ENCODE results near the gene CHRNA7. TPM values are rescaled to one million over a fixed set of nuclear protein-coding genes. Genes with fewer than 3 reads are reported as not detected.
A peak's percentile ranks its signal among the peaks of the same experiment; 100 is the strongest.

Gene CHRNA7
- total RNA-seq, 3 donors from 2014 or later, result 2.3 to 4.8 TPM; not detected in 1

DNA sequence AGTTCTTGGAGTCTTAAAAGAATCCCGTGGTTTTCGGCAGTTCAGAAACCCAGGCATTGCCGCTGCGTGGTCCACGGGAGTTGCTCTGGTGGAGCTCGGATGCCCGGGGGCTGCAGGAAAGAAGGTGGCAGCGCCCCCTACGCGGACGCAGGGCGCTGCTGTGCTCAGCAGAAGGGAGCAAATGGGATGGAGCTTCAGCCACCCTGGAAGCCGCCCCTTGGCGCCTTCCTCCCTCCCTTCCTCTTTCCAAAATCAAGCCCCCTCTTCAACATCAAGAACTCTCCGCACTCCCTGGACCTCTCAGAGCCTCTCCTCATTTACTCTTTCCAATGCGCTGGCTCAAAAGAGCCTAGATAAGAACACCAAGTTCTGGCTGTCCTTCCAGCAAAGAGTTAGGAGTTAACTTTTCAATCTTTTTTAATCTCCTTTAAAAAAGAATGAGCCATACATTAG, 880 bp upstream of the CHRNA7 start:
- intact Hi-C loops (cut with DNase I; ENCODE audit: low total_unique reads), result no loop called here
- TF ChIP-seq POLR2AphosphoS5 (IDR thresholded peaks at IDR 0.05) (no peak), POLR2A (IDR thresholded peaks at IDR 0.05) (no peak)
- TF ChIP-seq, protein P1, sequence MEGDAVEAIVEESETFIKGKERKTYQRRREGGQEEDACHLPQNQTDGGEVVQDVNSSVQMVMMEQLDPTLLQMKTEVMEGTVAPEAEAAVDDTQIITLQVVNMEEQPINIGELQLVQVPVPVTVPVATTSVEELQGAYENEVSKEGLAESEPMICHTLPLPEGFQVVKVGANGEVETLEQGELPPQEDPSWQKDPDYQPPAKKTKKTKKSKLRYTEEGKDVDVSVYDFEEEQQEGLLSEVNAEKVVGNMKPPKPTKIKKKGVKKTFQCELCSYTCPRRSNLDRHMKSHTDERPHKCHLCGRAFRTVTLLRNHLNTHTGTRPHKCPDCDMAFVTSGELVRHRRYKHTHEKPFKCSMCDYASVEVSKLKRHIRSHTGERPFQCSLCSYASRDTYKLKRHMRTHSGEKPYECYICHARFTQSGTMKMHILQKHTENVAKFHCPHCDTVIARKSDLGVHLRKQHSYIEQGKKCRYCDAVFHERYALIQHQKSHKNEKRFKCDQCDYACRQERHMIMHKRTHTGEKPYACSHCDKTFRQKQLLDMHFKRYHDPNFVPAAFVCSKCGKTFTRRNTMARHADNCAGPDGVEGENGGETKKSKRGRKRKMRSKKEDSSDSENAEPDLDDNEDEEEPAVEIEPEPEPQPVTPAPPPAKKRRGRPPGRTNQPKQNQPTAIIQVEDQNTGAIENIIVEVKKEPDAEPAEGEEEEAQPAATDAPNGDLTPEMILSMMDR (IDR thresholded peaks at IDR 0.05), result no peak
- H3K27me3 ChIP-seq, result peaks cover 0 to 12% of the 10 kb centered on the region in 2 donors
- no peaks in the 10 kb centered on the region for H3K9me3 ChIP-seq
- no peak for DNase-seq (ENCODE audit: low spot score in 2 of 2)
- peak overlapping the region; percentile 41 to 72 (median 61) for H3K4me3 ChIP-seq
- H3K4me1 ChIP-seq, result no peaks in the 10 kb centered on the region
- H3K36me3 ChIP-seq, result no peaks in the 10 kb centered on the region
- H3K27ac ChIP-seq, result no peak overlapping the region

DNA sequence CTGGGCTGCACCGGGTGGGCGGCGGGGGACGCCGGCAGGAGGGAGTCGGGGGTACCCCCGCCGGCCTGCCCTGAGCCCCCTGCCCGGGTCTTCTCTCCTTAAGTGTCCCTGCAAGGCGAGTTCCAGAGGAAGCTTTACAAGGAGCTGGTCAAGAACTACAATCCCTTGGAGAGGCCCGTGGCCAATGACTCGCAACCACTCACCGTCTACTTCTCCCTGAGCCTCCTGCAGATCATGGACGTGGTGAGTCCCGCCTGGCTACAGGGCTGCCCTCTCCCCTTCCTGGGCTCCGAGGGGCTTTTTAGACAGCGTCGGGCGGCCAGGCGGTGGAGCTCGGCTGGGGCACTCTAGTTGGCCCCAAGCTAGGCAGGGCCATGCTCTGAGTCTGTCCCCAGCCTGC, 480 bp downstream of the CHRNA7 start:
- Histone ChIP-seq H3K9me3 (no peaks in the 10 kb centered on the region), H3K4me1 (no peaks in the 10 kb centered on the region), H3K27ac (no peak overlapping the region), H3K27me3 (peaks cover 0 to 12% of the 10 kb centered on the region in 2 donors), H3K4me3 (peak overlapping the region; percentile 41 to 72 (median 61)), H3K36me3 (no peaks in the 10 kb centered on the region)
- intact Hi-C loops (cut with DNase I; ENCODE audit: low total_unique reads), result no loop called here
- TF ChIP-seq, protein P1 (IDR thresholded peaks at IDR 0.05), result no peak
- TF ChIP-seq POLR2AphosphoS5 (IDR thresholded peaks at IDR 0.05) (no peak), POLR2A (IDR thresholded peaks at IDR 0.05) (no peak)
- DNase-seq (ENCODE audit: low spot score in 2 of 2), result no peak

DNA sequence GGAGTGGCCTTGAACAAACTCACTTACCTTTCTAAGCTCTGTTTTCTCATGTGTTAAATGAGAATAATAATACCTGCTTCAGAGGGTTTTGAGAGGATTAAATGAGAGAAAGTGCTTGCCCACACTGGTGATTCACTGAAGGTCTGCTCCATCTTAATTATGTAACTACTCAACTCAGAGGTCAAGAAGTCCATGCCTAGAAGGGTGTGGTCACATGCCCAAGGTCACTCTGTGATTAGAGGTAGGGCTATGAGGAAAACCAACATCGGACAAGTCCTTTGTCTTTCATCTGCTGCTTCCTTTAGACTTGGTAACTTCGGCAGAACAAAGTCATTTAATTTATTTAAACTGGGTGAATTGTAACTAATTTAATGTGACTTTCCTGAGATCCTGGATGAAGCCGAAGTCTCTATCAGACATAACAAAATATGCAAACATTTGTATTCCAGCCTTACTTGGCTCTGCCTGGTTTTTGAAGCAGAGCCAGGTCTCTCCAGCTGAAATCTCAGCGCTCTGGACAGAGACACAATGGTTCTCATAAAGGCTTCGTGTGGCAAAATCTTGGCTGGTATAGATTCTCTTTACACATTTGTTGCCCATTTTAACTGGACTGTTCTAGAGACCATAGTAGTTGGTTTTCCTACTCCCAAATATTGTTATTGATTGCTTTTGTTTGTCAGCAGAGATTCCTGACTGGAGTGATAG, 3.0 kb downstream of the CHRNA7 start:
- H3K4me3 ChIP-seq, result no peak overlapping the region
- peaks cover 0 to 12% of the 10 kb centered on the region in 2 donors for H3K27me3 ChIP-seq
- no peak overlapping the region for H3K27ac ChIP-seq
- intact Hi-C loops (cut with DNase I; ENCODE audit: low total_unique reads), result no loop called here
- no peaks in the 10 kb centered on the region for H3K36me3 ChIP-seq
- no peaks in the 10 kb centered on the region for H3K9me3 ChIP-seq
- no peak for DNase-seq (ENCODE audit: low spot score in 2 of 2)
- TF ChIP-seq POLR2A (IDR thresholded peaks at IDR 0.05) (no peak), POLR2AphosphoS5 (IDR thresholded peaks at IDR 0.05) (no peak)
- TF ChIP-seq, protein P1 (IDR thresholded peaks at IDR 0.05), result no peak
- H3K4me1 ChIP-seq, result no peaks in the 10 kb centered on the region

DNA sequence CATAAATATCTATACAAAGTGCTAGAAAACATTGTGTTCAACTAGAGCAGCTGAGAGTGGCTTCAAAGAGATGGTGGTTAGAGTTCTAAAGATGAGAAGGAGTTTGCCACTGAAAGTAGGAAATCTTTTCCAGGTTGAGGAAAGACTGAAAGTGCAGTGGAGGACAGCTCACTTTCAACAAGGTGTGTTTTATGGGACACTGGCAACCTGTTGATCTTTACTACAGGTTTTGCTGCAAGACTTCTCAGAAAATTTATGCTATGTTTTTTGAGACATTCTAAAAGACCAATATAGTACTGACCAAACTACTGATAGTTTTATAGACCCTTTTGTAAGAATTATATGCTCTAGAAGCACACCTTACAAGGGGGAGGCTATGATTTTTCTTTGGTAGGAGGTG, 3.8 kb downstream of the CHRNA7 start:
- no peak for TF ChIP-seq POLR2AphosphoS5 (IDR thresholded peaks at IDR 0.05)
- TF ChIP-seq, protein P1 (IDR thresholded peaks at IDR 0.05), result no peak
- TF ChIP-seq POLR2A (IDR thresholded peaks at IDR 0.05), result no peak
- H3K27me3 ChIP-seq, result peaks cover 0 to 11% of the 10 kb centered on the region in 2 donors
- H3K36me3 ChIP-seq, result no peaks in the 10 kb centered on the region
- no peak overlapping the region for H3K27ac ChIP-seq
- no peaks in the 10 kb centered on the region for H3K4me1 ChIP-seq
- no peak overlapping the region for H3K4me3 ChIP-seq
- intact Hi-C loops (cut with DNase I; ENCODE audit: low total_unique reads), result no loop called here
- DNase-seq (ENCODE audit: low spot score in 2 of 2), result no peak
- H3K9me3 ChIP-seq, result no peaks in the 10 kb centered on the region

DNA sequence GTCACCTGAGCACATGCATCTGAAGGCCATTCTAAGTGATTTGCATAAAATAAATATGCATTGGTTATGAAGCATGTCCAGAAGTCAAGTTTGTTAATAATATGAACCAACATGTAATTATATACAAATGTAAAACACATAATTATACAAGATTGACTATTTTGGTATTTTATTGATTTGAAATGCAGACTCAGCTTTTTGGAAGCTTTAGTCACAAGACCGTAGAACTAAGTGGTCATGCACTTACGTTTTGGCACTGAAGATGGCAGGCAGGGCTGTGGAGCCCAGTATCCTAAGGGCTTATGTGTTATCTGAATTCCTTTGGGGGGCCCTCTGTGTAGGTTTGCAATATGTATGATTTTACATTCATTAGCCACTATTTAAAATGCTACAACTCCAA, 5.0 kb downstream of the CHRNA7 start:
- H3K27ac ChIP-seq, result no peak overlapping the region
- TF ChIP-seq, protein P1 (IDR thresholded peaks at IDR 0.05), result no peak
- TF ChIP-seq POLR2A (IDR thresholded peaks at IDR 0.05) (no peak), POLR2AphosphoS5 (IDR thresholded peaks at IDR 0.05) (no peak)
- H3K36me3 ChIP-seq, result no peaks in the 10 kb centered on the region
- H3K4me3 ChIP-seq, result no peak overlapping the region
- H3K4me1 ChIP-seq, result no peaks in the 10 kb centered on the region
- no peaks in the 10 kb centered on the region for H3K9me3 ChIP-seq
- no peak for DNase-seq (ENCODE audit: low spot score in 2 of 2)
- peaks cover 0 to 9% of the 10 kb centered on the region in 2 donors for H3K27me3 ChIP-seq
- intact Hi-C loops (cut with DNase I; ENCODE audit: low total_unique reads), result no loop called here

Measured in breast epithelium (tissue), 4 donors.